NCI-H146 treated with DMSO at 0.1 percent for 48 hours (cell line): ENCODE data around the gene GNA15.
"Not testable (repeated sequence)": the region's sequence is repeated elsewhere in the genome, so short reads cannot be mapped to it uniquely, and the experiment has no call there.

ENCODE experiments used
- DNase-seq: peaks from one replicate; lab custom pipeline; 2025; ENCODE audit not compliant: unreplicated experiment; lab: John Stamatoyannopoulos, UW

The GNA15 gene

GRCh38 chr19:3149089-3149488, 13.3 kb downstream of the GNA15 start:
- DNase-seq, result no peak

DNA sequence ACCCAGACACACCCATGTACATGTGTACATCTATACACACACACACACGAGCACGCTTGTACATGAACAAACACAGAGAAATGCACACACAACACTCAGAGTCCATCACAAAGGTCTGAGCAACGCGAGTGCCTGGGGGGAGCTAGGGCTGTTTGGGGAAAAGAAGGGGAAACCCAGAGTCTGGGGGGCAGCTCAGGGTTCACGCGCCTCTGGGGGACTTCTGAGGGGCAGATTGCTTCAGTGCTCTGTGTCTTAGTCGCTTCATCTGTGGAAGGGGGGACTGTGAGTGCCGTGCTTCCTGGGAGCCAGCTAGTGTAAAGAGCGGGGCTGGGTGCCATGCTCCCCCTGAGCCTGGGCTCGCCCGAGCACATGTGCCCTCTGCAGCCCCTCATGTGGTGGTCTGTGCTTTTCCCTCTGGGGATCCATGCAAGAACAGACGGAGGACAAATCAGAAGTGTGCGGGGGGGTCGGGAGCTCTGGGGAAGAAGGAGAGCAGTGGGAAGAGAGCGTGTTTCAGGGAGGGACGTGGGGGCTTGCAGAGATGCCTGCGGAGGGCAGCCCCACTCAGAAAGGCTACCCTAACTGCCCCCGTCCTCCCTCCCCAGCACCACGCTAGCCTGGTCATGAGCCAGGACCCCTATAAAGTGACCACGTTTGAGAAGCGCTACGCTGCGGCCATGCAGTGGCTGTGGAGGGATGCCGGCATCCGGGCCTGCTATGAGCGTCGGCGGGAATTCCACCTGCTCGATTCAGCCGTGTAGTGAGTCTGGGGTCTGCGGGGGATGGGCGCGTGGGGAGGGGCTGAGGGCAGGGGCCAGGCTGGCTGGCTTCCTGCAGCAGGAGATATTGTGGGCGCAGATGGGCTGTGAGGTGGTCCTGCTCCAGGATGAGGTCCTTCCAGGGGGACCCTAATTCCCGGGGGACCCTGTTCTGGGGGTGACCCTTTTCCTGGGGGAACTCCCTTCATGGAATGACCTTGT, 14.0 kb downstream of the GNA15 start:
- no peak for DNase-seq

GRCh38 chr19:3150739-3151329, 15.0 kb downstream of the GNA15 start:
- no peak for DNase-seq

DNA sequence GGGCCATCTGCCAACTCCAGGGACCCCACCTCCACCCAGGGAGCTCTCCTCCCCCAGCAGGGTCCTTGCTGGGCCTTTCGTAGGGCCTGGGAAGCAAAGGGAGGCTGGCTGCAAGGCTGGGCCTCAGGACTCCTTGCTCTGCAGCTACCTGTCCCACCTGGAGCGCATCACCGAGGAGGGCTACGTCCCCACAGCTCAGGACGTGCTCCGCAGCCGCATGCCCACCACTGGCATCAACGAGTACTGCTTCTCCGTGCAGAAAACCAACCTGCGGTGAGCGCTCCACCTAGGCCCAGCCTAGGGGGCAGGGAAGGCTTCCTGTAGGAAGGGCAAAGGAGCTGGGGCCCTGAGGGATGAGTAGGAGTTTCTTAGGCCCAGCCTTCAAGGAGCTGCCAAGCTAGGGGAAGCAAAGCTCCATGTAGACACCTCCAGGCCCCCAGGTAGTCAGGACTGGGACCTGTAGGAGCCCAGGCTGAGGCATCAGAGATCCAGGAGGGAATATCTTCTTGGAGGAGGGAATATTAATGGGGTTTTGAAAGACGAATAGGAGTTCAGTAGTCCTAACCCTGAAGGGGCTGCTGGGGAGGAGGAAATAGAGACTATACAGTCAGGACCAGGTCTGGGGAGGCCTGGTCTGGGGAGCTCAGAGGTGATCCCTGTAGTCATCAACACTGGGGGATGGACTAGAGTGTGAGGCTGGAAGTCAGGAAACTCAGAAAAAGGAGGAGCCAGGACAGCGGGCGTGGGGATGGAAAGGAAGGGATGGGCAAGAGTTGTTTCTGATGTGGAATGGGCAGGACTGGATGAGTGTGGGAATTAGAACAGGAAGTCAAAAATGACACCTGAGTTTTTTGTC, 16.0 kb downstream of the GNA15 start:
- DNase-seq, result no peak

DNA sequence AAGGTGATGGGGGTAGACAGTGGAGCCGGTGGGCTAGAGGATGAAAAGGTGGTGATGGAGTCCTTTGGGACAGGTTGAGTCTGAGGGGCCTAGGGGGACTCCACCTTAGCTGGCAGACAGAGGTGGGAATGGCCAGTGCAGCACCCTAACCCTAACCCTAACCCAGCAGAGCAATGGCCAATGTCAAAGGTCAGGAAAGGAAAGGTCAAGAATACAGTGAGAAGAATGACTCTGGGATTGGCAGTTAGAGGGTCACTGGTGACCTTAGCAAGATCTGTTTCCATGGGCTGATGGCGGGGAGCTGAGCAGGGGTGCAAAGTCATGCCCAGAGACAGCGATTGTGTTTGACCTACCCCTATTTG, 16.6 kb downstream of the GNA15 start:
- no peak for DNase-seq

DNA sequence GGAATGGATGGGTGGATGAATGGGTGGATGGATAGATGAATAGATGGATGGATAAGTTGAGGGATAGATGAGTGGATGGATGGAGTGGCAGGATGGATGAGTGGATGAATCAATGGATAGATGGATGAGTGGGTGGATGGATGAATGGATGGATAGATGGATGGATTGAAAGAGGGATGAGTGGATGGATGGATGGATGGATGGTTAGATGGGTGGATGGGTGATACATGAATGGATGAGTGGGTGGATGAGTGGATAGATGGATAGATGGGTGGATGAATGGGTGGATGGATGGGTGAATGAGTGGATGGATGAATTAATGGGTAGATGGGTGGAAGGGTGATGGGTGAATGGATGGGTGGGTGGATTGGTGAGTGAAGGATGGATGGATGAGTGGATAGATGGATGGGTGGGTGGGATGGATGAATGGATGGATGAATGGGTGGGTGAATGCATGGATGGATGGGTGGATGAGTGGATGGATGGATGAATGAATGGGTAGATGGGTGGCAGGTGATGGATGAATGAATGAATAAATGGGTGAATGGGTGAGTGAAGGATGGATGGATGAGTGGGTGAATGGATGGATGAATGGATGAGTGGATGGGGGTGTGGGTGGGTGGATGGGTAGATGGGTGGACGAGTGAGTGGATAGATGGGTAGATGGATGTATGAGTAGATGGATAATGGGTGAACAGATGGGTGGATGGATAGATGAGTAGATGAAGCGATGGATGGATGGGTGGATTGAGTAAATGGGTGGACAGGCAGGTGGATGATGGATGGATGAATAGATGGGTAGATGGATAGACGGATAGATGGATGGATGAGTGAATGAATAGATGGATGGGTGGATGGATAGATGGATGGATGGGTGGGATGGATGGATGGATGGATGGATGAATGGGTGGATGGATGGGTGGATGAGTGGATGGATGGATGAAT, 17.7 kb downstream of the GNA15 start:
- DNase-seq, result no peak

GRCh38 chr19:3154447-3154846, 18.6 kb downstream of the GNA15 start:
- not testable (repeated sequence) for DNase-seq

DNA sequence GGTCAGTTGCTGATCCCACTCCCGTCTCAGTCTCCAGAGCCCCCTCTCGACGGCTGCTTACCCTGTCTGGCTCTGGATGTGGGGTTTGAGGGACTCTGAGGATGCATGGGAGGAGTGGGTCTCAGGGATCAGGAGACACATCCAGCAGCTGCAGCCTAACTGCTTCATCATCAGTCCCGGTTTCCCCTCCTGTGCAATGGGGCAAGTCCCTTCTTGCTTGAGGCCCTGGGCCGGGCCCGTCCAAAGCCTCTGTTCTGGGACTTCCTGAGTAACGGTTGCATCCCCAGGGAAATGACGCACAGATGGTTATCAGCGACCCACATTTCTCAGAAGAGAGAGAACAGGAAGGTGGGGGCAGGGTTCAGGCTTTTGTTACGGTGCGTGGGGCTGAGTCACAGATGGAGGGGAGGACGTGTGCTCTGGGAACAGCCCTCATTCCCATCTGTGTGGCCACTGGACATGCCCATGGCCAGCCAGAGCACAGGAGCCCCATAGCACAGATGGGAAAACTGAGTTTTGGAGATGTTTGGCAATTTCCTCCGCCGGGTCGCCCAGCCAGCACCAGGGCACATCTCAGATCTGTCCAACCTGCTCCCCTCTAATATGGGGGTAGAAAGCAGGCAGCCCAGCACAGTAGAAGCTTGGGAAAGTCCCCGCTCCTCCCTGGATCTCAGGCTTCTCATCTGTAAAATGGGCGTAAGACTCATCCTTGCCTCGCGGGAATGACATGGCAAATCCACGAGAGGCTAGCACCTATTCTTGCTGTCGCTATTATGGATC, 19.3 kb downstream of the GNA15 start:
- DNase-seq, result no peak

GRCh38 chr19:3157096-3157845, 21.4 kb downstream of the GNA15 start:
- DNase-seq, result no peak

- DNase-seq, result no peak
Observed at GRCh38 chr19:3159565-3159964, 23.7 kb downstream of the GNA15 start.

DNA sequence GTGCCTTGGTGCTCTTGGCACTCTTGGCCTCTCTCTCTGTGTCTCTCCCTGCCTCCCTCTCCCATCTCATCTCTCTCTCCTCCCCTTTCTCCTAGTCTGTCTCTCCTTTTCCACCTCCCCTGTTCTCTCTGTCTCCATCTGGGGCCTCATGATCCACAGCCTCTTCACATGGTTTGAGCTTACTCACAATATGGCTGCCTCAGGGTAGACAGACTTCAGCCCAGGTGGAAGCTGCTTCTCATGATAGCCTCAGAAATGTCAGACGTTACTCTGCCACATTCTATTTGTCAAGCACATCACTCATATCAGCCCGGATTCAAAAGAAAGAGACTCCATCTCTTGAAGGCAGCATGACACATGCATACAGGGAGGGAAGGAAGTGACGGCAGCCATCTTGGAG, 24.4 kb downstream of the GNA15 start:
- DNase-seq, result no peak

DNA sequence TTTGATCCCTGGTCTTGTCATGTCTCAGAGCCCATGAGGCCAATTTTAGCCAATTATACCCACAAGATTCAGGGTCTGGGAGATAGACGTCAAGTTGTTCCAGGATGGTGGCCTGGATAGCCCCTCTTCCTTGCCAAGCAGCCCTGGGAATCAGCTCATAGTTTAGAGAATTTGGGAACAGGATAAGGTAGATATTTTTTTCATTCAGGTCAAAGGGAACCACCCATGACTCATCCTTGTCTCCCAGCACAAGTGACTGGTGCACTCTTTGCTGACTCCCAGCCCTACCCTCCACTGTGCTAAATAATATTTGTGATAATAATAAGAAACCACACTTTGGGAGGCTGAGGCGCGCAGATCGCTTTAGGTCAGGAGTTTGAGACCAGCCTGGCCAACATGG, 25.6 kb downstream of the GNA15 start:
- no peak for DNase-seq

- DNase-seq, result no peak
Observed at GRCh38 chr19:3162418-3163229, 26.8 kb downstream of the GNA15 start.

DNA sequence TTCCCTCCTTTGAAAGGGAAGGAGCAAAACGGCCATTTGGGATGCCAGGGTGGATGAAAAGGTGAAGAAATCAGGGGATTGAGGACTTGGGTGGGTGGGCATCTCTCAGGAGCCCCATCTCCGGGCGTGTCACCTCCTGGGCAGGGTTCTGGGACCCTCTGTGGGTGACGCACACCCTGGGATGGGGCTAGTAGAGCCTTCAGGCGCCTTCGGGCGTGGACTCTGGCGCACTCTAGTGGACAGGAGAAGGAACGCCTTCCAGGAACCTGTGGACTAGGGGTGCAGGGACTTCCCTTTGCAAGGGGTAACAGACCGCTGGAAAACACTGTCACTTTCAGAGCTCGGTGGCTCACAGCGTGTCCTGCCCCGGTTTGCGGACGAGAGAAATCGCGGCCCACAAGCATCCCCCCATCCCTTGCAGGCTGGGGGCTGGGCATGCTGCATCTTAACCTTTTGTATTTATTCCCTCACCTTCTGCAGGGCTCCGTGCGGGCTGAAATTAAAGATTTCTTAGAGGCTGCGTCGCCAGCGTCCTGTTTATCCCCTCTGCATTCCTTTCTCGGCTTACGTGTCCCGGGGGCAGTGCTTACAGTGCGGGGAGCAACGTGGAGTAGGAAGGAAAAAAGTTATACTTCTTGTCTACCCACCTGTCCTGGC, 27.5 kb downstream of the GNA15 start:
- DNase-seq, result peak; percentile 31

GRCh38 chr19:3163943-3164342, 28.1 kb downstream of the GNA15 start:
- no peak for DNase-seq

- no peak for DNase-seq
Observed at GRCh38 chr19:3167533-3168272, 31.9 kb downstream of the GNA15 start.
